Measurements from ENCODE around the gene KIRREL1. TPM values are rescaled to one million over a fixed set of nuclear protein-coding genes. Genes with fewer than 3 reads are reported as not detected.

Gene KIRREL1
- total RNA-seq, 1 donor from 2014 or later = 34.9 TPM

GRCh38 chr1:158093376-158093775 lies 99.9 kb downstream of the KIRREL1 start:
- no peak for DNase-seq (ENCODE audit: extremely low spot score in 2 of 2)
- H3K9me3 ChIP-seq = no peaks in the 10 kb centered on the region
- no peak overlapping the region for H3K4me3 ChIP-seq
- intact Hi-C loops (cut with DNase I) = no loop called here
- TF ChIP-seq POLR2AphosphoS5 (IDR thresholded peaks at IDR 0.05; ENCODE audit: insufficient read depth in 1 of 2, low read depth in 1 of 2) = no peak
- TF ChIP-seq POLR2A (IDR thresholded peaks at IDR 0.05) = no peak
- TF ChIP-seq CTCF (IDR thresholded peaks at IDR 0.05) = no peak
- peaks cover 11% of the 10 kb centered on the region for H3K4me1 ChIP-seq
- peaks cover 0 to 40% of the 10 kb centered on the region in 2 donors for H3K36me3 ChIP-seq
- no peaks in the 10 kb centered on the region for H3K27me3 ChIP-seq
- no peak overlapping the region for H3K27ac ChIP-seq

DNA sequence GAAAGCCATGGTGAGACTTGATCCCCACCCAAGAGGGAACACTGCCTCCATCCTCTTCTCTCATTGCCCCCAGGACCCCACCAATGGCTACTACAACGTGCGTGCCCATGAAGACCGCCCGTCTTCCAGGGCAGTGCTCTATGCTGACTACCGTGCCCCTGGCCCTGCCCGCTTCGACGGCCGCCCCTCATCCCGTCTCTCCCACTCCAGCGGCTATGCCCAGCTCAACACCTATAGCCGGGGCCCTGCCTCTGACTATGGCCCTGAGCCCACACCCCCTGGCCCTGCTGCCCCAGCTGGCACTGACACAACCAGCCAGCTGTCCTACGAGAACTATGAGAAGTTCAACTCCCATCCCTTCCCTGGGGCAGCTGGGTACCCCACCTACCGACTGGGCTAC lies 101.1 kb downstream of the KIRREL1 start:
- Histone ChIP-seq H3K27ac (no peak overlapping the region), H3K27me3 (no peaks in the 10 kb centered on the region), H3K9me3 (no peaks in the 10 kb centered on the region), H3K36me3 (peaks cover 0 to 29% of the 10 kb centered on the region in 2 donors), H3K4me3 (no peak overlapping the region), H3K4me1 (peaks cover 23% of the 10 kb centered on the region)
- intact Hi-C loops (cut with DNase I) = no loop called here
- no peak for DNase-seq (ENCODE audit: extremely low spot score in 2 of 2)
- TF ChIP-seq CTCF (IDR thresholded peaks at IDR 0.05) (no peak), POLR2A (IDR thresholded peaks at IDR 0.05) (no peak), POLR2AphosphoS5 (IDR thresholded peaks at IDR 0.05; ENCODE audit: insufficient read depth in 1 of 2, low read depth in 1 of 2) (no peak)

DNA sequence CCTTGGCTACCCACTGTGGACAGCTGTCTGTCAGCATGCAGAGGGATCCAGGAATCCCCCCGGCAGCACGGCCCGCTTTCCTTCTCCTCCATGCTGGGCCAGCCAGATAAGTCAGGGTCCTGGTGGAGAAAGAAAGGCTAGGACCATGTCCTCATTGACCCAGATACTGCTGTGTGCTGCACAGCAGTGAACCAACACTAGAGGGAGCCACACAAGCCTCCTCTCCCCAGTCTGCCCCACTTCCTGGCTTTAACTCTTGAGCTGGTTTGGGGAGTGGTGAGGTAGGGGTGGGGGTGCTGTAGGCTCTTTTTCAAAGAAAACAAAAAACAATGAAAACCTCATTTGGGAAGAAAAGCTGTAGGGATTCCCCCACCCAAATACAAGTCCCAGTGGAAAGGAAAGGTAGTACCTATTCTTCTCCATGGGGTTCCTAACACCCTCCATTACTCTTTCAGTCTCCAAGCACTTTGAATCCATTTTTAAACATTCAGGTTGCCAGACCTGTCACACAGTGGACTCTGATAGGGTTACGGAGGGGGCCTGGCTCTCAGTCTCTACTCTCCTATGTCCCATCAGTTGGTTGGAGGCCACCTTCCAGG lies 102.4 kb downstream of the KIRREL1 start:
- DNase-seq (ENCODE audit: extremely low spot score in 2 of 2) = no peak
- TF ChIP-seq CTCF (IDR thresholded peaks at IDR 0.05) = peak in 2 of 3 experiments; percentile 24 to 38
- TF ChIP-seq POLR2A (IDR thresholded peaks at IDR 0.05) = no peak
- Histone ChIP-seq H3K36me3 (peaks cover 0 to 18% of the 10 kb centered on the region in 2 donors), H3K27me3 (no peaks in the 10 kb centered on the region), H3K4me1 (peaks cover 24% of the 10 kb centered on the region), H3K4me3 (no peak overlapping the region), H3K27ac (no peak overlapping the region), H3K9me3 (no peaks in the 10 kb centered on the region)
- intact Hi-C loops (cut with DNase I) = loop anchor here (5.0 kb wide), 1 partner anchor 109 kb away; no protein-coding TSS in a partner anchor

DNA sequence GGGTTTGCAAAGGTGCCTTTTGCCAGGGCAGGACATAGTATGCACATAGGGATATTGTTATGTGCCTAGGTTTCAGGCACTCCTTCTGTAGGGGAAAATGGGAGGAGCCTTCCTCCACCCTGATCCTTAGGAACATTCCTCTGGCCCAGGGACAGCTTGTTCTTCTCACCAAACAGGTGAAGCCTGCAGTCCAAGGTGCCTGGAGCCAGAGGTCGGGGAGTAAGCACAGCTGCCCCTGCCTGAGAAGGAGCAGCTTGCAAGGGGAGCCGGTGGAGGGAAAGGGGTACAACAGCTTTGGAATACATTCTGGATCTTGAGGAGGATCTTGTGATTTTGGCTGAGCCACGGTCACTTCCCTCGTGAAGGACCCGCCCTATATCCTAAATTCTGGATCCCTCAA lies 104.8 kb downstream of the KIRREL1 start:
- intact Hi-C loops (cut with DNase I) = loop anchor here (5.0 kb wide), 1 partner anchor 111 kb away; no protein-coding TSS in a partner anchor
- TF ChIP-seq CTCF (IDR thresholded peaks at IDR 0.05) (no peak), POLR2A (IDR thresholded peaks at IDR 0.05) (no peak), POLR2AphosphoS5 (IDR thresholded peaks at IDR 0.05; ENCODE audit: insufficient read depth in 1 of 2, low read depth in 1 of 2) (no peak)
- Histone ChIP-seq H3K36me3 (peaks cover 0 to 8% of the 10 kb centered on the region in 2 donors), H3K27ac (no peak overlapping the region), H3K4me1 (peaks cover 24% of the 10 kb centered on the region), H3K9me3 (no peaks in the 10 kb centered on the region), H3K4me3 (no peak overlapping the region), H3K27me3 (no peaks in the 10 kb centered on the region)
- DNase-seq (ENCODE audit: extremely low spot score in 2 of 2) = no peak

DNA sequence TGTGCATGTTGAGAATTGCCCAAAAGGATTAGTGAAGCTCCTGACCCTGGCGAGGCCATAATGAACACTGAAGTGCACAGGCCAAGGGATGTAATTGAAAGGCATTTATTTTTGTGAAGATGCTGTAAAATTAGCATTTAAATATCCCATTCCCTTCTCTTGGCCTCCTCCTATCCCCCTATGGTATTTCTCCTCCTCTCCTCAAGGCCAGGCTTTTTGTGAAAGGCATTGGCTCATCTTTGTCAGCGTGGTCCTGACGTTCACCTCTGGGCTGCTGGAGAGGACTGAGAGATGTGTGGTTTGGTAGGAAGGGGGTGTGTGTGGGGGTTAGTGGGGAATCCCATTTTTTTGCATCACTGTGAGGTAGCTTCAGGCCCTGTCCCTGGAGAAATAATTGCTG lies 105.7 kb downstream of the KIRREL1 start:
- Histone ChIP-seq H3K9me3 (no peaks in the 10 kb centered on the region), H3K4me3 (no peak overlapping the region), H3K36me3 (peaks cover 0 to 2% of the 10 kb centered on the region in 2 donors), H3K27ac (no peak overlapping the region), H3K27me3 (no peaks in the 10 kb centered on the region), H3K4me1 (peaks cover 24% of the 10 kb centered on the region)
- intact Hi-C loops (cut with DNase I) = loop anchor here (5.0 kb wide), 1 partner anchor 112 kb away; no protein-coding TSS in a partner anchor
- TF ChIP-seq CTCF (IDR thresholded peaks at IDR 0.05) = no peak
- no peak for TF ChIP-seq POLR2A (IDR thresholded peaks at IDR 0.05)
- no peak for TF ChIP-seq POLR2AphosphoS5 (IDR thresholded peaks at IDR 0.05; ENCODE audit: insufficient read depth in 1 of 2, low read depth in 1 of 2)
- no peak for DNase-seq (ENCODE audit: extremely low spot score in 2 of 2)
